A673 (cell line): ENCODE data around the gene RAB27A.

Source experiments
- EZH2 ChIP-seq: fragments of 200-600 bp; sonication (generic); IDR thresholded peaks from 2 replicates; pipeline ENCODE4 v1.6.1; 2017; ENCODE audit warnings: borderline replicate concordance, low read depth, mild to moderate bottlenecking, mixed read lengths, antibody characterized with exemption, low read length; ENCODE audit not compliant: poor library complexity, severe bottlenecking
- TF ChIP-seq, protein P1 (sequence below): fragments of 300-800, 200-600 bp; sonication (generic); conservative IDR thresholded peaks from 2 replicates; pipeline ENCODE4 v1.5.1; 2017; ENCODE audit warnings: low read depth, mild to moderate bottlenecking, antibody characterized with exemption, low read length, moderate library complexity, mixed read lengths

DNA sequence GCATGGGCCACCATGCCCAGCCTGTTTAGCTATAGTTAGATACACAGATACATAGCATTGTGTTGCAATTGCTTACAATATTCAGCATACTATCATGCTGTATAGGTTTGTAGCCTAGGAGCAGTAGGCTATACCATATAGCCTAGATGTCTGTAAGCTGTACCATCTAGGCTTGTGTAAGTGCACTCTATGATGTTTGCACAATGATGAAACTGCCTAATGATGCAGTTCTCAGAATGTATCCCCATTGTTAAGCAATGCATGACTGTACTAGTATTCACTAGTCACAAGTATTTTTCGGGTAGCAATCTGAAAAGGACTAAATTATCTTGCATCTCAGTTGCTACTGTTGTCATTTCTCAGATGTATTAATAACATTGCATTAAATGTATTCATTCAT is 45.4 kb upstream of the RAB27A start:
- TF ChIP-seq, protein P1, sequence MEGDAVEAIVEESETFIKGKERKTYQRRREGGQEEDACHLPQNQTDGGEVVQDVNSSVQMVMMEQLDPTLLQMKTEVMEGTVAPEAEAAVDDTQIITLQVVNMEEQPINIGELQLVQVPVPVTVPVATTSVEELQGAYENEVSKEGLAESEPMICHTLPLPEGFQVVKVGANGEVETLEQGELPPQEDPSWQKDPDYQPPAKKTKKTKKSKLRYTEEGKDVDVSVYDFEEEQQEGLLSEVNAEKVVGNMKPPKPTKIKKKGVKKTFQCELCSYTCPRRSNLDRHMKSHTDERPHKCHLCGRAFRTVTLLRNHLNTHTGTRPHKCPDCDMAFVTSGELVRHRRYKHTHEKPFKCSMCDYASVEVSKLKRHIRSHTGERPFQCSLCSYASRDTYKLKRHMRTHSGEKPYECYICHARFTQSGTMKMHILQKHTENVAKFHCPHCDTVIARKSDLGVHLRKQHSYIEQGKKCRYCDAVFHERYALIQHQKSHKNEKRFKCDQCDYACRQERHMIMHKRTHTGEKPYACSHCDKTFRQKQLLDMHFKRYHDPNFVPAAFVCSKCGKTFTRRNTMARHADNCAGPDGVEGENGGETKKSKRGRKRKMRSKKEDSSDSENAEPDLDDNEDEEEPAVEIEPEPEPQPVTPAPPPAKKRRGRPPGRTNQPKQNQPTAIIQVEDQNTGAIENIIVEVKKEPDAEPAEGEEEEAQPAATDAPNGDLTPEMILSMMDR = no peak
- no peak for TF ChIP-seq EZH2
